ENCODE results near the gene BBX. TPM values are rescaled to one million over a fixed set of nuclear protein-coding genes. Genes with fewer than 3 reads are reported as not detected.

BBX gene
- total RNA-seq, 1 donor from 2014 or later: 93.6 TPM

GRCh38 chr3:107765524-107765923 is 242.8 kb downstream of the BBX start:
- intact Hi-C loops (cut with DNase I): no loop called here
- DNase-seq (ENCODE audit: low spot score): no peak
- no peak for ATAC-seq

GRCh38 chr3:107767897-107768605 is 245.3 kb downstream of the BBX start:
- intact Hi-C loops (cut with DNase I): no loop called here
- DNase-seq (ENCODE audit: low spot score) (no peak), ATAC-seq (peak; percentile 46)

- intact Hi-C loops (cut with DNase I): no loop called here
- no peak for DNase-seq (ENCODE audit: low spot score)
- no peak for ATAC-seq
These were observed 247.1 kb downstream of the BBX start for GRCh38 chr3:107769882-107770281.

GRCh38 chr3:107772016-107772415 is 249.3 kb downstream of the BBX start:
- intact Hi-C loops (cut with DNase I): no loop called here
- ATAC-seq (no peak), DNase-seq (ENCODE audit: low spot score) (no peak)

GRCh38 chr3:107775974-107776373 is 253.2 kb downstream of the BBX start:
- ATAC-seq (no peak), DNase-seq (ENCODE audit: low spot score) (no peak)
- intact Hi-C loops (cut with DNase I): no loop called here

GRCh38 chr3:107781253-107781652 is 258.5 kb downstream of the BBX start:
- intact Hi-C loops (cut with DNase I): no loop called here
- DNase-seq (ENCODE audit: low spot score) (no peak), ATAC-seq (no peak)

- ATAC-seq: no peak
- intact Hi-C loops (cut with DNase I): no loop called here
- no peak for DNase-seq (ENCODE audit: low spot score)
These were observed 259.3 kb downstream of the BBX start for GRCh38 chr3:107782054-107782453.

GRCh38 chr3:107790612-107791011 is 267.9 kb downstream of the BBX start:
- intact Hi-C loops (cut with DNase I): no loop called here
- ATAC-seq: no peak
- no peak for DNase-seq (ENCODE audit: low spot score)

- no peak for DNase-seq (ENCODE audit: low spot score)
- intact Hi-C loops (cut with DNase I): no loop called here
- ATAC-seq: no peak
These were observed 268.3 kb downstream of the BBX start for GRCh38 chr3:107791027-107791426.

- intact Hi-C loops (cut with DNase I): no loop called here
- DNase-seq (ENCODE audit: low spot score): no peak
- no peak for ATAC-seq
These were observed 268.7 kb downstream of the BBX start for GRCh38 chr3:107791450-107791849.

GRCh38 chr3:107794664-107795443 is 272.1 kb downstream of the BBX start:
- DNase-seq (ENCODE audit: low spot score) (no peak), ATAC-seq (peak; percentile 94)
- intact Hi-C loops (cut with DNase I): no loop called here

GRCh38 chr3:107795514-107796094 is 272.8 kb downstream of the BBX start:
- ATAC-seq: no peak
- intact Hi-C loops (cut with DNase I): no loop called here
- DNase-seq (ENCODE audit: low spot score): no peak

- ATAC-seq (no peak), DNase-seq (ENCODE audit: low spot score) (no peak)
- intact Hi-C loops (cut with DNase I): no loop called here
These were observed 274.0 kb downstream of the BBX start for GRCh38 chr3:107796791-107797190.

- DNase-seq (ENCODE audit: low spot score) (no peak), ATAC-seq (no peak)
- intact Hi-C loops (cut with DNase I): no loop called here
These were observed 274.8 kb downstream of the BBX start for GRCh38 chr3:107797586-107797985.

GRCh38 chr3:107798381-107798780 is 275.6 kb downstream of the BBX start:
- no peak for ATAC-seq
- no peak for DNase-seq (ENCODE audit: low spot score)
- intact Hi-C loops (cut with DNase I): no loop called here

- ATAC-seq (peak; percentile 82), DNase-seq (ENCODE audit: low spot score) (no peak)
- intact Hi-C loops (cut with DNase I): no loop called here
These were observed 277.9 kb downstream of the BBX start for GRCh38 chr3:107800710-107801109.

GRCh38 chr3:107803170-107803569 is 280.4 kb downstream of the BBX start:
- intact Hi-C loops (cut with DNase I): no loop called here
- no peak for DNase-seq (ENCODE audit: low spot score)
- ATAC-seq: no peak

GRCh38 chr3:107806021-107806420 is 283.3 kb downstream of the BBX start:
- ATAC-seq: no peak
- intact Hi-C loops (cut with DNase I): no loop called here
- no peak for DNase-seq (ENCODE audit: low spot score)

GRCh38 chr3:107806536-107806935 is 283.8 kb downstream of the BBX start:
- intact Hi-C loops (cut with DNase I): no loop called here
- DNase-seq (ENCODE audit: low spot score) (no peak), ATAC-seq (no peak)

All from sciatic nerve (tissue), 2 donors.